G401.6 (cell line): ENCODE results near the gene DBX1.

ENCODE experiments used
- FAIRE-seq: peaks from 2 replicates; lab custom pipeline; 2012; peaks lifted over from hg19 to GRCh38; lab: Jason Lieb, UNC

DBX1 gene

DNA sequence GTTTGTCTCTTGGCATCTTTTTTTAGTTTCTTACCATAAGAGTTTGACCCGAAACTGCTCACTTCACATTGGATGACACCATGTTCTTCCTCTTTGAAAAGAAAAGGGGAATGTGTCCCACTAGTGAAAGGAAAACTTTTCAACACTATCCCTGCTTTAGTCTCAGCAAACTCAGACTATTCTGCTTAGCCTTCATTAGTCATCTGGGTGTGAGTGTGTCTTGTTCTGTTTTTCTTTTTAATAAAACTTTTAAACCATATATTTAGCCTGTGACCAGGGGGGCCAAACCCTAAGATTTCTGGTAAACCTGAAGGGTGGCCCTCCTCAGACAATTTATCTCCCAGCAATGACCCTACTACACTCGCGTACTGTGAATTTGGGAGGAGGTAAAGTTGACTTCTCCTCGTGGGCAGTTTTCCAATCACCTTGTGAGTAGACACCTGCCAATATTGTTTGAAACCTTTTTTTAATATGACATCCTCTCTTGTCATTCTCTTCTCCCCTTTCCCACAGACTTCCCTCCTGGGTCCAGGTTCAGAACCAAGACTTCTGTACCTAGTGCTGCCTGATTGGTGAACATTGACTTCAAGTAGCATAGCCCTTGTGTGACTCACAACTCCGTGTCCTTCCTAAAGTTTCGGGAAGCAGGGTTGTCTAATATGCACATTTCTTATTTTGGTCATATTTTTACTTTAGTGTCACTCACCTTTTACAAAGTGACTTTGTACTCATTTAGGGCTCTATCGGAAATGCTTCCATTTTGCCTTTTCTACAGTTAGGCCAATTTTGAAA, 39.9 kb downstream of the DBX1 start:
- FAIRE-seq: no peak

DNA sequence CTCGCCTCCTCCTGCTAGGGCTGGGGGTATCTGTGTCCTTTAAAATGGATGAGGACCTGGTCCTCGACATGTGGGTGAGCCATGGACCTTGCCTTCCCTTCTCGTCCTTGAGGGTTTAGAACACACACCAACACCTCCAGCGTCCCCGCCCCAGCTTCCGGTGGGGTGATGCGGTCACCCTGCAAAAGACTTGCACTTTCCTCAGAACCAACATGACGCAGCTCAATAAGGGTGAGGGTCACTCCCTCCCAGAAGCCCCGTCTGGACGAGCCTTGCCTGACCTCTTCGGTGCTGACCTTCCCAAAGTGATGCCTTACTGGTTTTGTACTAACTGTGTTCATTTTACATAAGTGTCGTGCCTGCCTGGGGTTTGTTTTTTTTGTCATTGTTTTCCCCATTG, 41.0 kb downstream of the DBX1 start:
- FAIRE-seq: no peak

DNA sequence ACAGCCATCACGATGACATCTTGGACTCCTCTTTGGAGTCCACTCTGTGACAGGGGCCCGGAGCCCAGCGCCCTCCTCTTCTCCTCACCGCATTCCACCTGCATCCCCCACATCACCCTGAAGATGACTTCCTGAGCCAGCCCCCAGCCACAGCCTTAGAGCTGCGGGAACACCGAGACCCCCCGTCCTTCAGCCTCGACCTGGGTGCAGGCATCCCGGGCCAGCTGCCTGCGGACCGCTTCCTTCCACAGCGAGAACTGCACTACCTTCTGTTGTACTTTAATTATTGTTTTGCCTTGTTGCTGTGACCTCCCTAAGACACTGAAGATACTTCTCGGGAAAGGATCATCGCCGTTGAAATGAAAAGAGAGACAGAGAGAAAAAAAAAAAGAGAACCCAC, 42.1 kb downstream of the DBX1 start:
- FAIRE-seq: no peak

DNA sequence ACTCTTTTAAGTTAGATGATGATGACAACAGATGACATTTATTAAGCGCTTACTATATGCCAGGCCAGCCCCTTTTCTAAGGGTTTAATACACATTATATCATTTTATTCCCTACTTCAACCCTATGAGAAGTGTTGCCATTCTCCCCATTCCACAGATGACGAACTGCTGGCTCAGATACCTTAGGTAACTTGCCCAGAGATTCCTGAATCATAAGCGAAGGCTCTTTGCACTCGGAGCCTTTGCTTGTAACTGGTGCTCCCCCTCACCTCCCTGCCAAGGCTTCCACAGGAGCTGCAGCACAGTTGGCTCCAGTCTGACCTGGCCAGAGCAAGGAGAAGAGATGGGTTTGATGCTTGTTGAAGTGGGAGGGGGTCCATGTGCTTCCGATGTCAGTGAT, 43.0 kb downstream of the DBX1 start:
- no peak for FAIRE-seq

- no peak for FAIRE-seq
Observed at GRCh38 chr11:20116825-20117224, 43.5 kb downstream of the DBX1 start.

DNA sequence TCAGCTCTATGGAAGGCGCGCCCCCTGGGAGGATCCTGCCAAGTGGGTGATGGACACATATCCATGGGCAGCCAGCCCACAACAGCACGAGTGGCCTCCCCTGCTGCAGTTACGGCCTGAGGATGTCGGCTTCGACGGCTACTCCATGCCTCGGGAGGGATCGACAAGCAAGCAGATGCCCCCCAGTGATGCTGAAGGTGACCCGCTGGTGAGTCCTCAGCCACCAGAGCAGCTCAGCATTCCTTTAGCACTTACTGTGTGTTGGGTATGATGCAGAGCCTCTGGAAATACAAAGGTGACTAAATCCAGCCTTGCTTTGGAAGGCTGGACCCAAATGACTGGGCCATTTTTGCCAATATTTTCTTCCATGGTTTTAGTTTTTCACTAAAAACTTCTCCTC, 45.7 kb downstream of the DBX1 start:
- no peak for FAIRE-seq

DNA sequence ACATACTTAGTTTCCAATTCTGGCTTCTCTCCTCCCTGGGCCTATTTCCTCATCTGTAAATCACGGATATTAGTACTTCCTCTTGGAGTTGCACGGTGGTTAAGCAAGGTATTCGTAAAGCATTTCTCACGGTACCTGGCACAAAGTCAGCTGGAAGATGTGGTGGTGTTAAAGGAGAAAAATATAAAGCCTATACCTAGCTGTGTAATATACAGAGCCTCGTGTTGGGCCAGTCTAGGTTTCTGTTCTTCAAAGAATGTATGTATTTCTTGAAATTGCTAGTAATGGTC, 47.2 kb downstream of the DBX1 start:
- FAIRE-seq: no peak

- FAIRE-seq: no peak
Observed at GRCh38 chr11:20112291-20113148, 47.8 kb downstream of the DBX1 start.

DNA sequence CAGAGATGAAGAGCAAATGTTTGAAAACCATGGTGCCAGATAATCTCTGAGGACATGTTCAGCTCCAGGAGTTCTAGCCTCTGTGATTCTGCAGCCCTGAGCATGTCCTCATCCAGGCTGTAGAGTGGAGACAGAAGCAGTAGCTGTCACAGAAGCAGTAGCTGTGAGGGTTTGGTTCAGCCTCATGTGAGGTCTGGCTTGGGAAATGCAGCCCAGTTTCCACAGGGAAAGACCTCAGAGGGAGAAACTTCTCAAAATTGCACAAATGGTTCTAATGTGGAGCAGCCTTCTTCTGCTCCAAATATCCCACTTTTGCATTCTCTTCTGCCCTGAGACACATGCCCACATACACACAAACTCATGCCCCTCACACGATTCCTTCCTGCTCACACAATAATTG, 48.4 kb downstream of the DBX1 start:
- no peak for FAIRE-seq

- FAIRE-seq: no peak
Observed at GRCh38 chr11:20110908-20111669, 49.2 kb downstream of the DBX1 start.

DNA sequence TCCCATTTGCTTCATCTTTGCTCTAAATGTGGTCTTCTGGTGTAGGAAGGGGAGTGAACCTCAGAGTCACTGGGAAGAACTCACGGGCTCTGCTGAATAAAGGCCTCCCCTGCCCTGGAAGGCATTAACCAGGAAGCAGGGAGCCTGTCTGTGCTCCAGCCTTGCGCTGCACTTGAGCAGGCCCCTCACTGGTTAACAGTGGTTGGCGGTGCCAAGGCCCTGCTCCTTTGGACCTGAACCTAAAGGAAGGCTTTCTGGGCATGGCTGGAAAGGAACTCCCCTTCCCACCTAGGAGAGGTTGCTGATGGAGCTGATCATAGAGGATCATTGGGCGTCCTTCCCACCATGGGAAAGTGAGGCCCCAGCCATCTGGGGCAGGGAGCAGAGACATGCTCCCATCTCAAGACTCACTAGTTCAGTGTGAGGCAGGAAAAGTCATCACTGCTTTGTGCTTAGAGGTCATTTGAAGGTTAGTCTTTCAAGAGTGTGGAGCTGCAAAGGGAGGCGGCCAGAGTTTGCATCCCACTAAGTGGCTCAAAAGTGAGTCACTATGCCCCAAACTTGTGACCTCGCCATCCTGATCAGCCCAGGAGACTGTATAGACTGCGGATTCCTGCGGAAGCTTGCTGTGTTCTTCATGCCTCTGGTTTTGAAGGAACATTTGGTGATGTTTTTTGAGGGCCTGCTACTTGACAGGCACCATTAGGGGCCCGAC, 50.4 kb downstream of the DBX1 start:
- no peak for FAIRE-seq
